NOMO-1 (cell line): ENCODE data around the gene DDX54.
A peak's percentile ranks its signal among the peaks of the same experiment; 100 is the strongest.

Experiments used
- DNase-seq, 2 experiments: peaks; one replicate each; lab custom pipeline; 2025; ENCODE audit not compliant: unreplicated experiment in 2 of 2; lab: John Stamatoyannopoulos, UW

The DDX54 gene

DNA sequence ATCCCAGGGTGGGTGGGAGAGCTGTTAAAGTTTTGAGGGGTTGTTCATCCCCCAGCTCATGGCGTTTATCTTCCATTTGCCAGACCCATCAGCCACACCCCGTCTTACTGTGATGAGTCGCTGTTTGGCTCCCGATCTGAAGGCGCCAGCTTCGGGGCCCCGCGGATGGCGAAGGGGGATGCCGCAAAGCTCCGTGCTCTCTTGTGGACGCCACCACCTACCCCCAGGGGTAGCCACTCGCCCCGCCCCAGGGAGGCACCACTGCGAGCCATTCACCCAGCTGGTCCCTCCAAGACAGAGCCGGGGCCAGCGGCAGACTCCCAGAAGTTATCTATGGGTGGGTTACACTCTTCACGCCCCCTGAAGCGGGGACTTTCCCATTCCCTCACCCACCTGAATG, 5.9 kb upstream of the DDX54 start:
- no peak for DNase-seq

DNA sequence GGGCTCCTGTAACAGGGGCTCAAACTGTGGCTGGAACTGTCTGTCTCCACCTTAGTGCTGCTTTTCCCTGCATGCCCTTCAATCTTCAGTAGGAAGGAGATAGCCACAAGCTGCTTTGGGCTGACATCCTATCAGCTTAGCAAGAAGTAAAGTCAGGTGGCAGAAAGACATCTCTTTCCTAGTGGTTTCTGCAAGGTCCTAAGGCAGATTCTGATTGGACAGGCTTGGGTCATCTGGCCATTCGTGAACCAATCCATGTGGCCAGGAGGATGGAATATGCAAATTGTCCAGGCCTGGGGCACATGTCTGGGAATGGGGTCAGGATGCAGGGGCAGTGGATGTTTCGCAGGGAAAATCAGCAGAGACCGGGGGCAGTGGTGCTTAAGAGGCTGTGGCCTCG, 5.5 kb upstream of the DDX54 start:
- DNase-seq = no peak

DNA sequence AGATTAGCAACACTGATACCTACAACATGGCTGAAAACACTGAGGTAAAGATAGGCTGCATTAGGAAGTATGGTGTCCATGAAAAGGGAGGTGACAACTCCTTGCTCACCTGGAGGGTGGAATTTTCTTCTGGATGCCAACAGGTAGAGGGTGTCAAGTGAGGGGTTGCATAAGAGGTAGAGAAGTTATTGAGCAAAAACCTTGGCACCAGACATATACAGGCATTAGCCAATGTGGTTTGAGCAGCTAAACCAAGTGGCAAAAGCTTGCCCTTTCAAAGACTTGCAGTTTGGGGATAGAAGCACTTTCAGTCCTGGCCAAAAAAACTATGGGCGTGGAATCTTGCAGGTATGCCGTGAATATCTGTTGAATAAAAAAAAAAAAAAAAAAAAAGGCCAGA, 4.1 kb upstream of the DDX54 start:
- no peak for DNase-seq

DNA sequence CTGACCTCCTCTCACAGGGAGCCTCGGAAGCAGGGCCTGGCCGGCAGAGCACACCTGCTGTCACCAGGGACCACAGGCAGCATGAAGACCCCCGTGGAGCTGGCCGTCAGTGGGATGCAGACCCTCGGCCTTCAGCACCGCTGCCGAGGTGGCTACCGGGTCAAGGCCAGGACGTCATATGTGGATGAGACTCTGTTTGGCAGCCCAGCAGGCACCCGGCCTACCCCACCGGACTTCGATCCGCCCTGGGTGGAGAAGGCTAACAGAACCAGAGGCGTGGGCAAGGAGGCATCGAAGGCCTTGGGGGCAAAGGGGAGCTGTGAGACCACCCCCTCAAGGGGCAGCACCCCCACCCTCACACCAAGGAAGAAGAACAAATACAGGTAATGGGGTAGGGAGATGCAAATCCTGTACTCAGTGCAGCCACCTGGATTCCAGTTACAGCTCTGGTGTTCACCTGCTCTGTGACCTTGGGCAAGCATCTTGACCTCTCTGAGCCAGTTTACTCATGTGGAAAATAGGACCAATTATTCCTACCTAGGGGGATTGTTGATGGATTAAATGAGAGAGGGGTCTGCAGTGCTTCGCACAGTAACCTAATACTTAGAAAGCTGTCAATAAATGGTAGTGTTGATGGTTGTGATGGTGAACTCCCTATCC, 1.5 kb upstream of the DDX54 start:
- DNase-seq = no peak

DNA sequence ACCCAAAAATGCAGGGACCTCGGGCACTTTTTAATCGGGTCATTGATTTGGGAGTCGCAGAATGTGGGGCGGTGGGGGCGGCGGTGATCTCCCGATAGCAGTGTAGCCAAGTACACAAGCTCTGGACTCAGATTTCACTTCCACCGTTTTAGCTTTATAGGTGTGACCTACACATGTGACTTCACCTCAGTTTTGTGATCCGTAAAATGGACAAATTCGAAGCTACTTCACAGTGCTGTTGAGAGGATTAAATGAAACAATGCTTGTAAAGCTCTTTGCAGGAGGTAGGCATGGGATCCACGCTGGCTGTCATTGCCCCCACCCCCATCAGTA, 721 bp upstream of the DDX54 start:
- DNase-seq = no peak

DNA sequence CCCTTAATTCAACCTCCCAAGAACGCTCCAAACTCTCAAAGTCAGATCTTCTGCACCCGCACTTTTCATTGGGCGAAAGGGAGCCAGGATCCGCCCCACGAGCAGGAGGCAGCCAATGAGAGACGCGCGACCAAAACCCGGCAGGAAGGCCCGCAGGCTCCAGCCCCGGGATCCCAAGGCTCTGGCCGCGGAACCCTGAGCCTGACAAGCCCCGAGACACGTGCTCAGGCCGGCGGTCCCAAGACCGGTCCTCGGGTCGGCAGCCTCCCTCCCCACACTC, 438 bp downstream of the DDX54 start:
- DNase-seq = peak; percentile 88 to 91

DNA sequence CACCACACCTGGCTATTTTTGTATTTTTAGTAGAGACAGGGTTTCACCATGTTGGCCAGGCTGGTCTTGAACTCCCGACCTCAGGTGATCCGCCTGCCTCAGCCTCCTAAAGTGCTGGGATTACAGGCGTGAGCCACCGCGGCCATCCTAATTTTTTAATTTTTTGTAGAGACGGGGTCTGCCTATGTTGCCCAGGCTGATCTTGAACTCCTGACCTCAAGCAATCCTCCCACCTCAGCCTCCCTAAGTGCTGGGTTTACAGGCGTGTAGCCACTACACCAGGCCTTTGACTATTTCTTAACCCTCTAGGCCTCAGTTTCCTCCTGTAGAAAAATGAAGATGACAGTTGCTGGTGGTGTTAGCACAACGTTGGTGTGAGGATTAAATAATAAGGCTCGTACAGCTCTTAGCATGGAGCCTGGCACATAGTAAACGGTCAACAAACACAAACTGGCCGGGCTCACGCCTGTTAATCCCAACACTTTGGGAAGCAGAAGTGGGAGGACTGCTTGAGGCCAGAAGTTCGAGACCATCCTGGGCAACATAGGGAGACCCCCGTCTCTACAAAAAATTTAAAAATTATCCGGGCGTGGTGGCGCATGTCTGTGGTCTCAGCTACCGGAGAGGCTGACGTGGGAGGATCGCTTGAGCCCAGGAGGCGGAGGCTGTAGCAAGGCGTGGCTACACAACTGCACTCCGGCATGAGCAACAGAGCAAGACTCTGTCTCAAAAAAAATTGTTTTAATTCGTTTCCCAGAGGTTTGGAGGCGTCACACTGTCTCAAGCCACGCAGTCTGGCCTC, 979 bp downstream of the DDX54 start:
- DNase-seq = peak; percentile 75 to 83

DNA sequence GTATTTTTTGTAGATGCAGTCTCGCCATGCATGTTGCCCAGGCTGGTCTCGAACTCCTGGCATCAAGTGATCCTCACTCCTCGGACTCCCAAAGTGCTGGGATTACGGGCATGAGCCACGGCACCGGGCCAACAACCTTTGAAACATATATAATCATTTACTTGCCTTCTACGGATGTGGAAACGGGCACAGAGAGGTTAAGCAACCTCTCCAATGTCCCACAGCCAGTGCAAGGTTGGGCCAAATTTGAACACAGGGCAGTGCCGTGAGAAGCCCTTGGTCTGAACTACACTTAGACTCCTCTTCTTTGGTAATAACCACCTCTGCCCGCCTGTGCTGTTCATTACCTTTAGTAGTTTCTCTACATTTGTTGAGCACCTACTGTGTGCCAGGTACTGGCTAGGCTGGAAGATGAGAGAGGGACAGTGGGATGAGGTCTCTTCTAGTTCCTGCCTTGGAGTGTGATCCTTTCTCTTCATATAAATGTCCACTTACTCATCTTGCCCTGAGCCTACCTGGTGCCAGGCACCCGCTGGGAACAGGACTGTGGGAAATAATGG, 2.2 kb downstream of the DDX54 start:
- no peak for DNase-seq

DNA sequence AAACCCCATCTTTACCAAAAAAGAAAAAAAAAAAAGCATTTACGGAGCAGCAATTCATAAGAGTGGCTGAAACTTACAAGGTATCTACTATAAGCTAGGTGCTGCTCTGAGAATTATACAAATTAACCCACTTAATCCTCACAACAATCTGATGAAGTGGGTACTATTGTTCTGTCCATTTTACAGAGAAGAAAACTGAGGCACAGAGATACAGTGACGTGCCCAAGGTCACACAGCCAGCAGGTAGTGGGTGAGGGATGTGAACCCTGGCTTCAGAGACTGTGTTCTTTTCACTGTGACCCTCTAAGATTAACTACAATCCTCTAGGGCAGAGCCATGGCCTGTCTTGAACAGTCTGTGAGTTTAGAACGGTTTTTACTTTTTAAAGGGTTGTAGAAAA, 3.3 kb downstream of the DDX54 start:
- DNase-seq = no peak

DNA sequence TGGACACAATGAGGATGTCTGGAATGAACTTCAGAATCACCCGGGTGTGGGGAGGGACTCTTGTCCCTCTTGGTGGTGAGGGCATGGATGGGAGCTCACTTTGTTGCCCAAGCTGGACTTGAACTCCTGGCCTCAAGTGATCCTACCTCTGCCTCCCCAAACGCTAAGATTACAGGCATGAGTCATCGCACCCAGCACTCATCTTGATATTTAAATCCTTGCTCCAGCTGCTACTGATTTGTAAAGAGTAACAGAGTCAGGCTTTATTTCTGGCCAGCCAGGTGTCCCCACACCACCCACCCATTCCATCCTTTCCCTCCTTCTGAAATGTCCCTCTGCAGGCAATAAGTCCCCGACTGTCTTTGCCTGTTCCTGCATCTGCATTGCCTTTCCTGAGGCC, 4.9 kb downstream of the DDX54 start:
- no peak for DNase-seq

DNA sequence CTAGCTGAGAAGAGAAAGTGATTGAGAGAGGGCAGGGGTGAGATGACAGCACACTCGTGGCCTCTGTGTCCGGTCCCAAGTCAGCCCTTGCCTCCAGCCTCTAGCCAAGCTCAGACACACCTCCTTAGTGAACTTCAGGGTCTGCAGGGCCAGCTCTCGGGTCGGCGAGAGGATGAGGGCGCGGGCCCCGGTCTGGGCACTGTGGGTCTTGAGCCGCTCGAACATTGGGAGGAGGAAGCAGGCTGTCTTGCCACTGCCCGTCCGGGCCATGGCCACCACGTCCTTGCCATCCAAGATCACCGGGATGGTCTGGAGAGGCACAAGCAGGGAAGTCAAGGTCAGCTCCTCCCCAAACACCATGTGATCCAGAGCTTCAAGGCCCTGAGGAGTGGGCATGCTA, 6.3 kb downstream of the DDX54 start:
- DNase-seq = no peak

DNA sequence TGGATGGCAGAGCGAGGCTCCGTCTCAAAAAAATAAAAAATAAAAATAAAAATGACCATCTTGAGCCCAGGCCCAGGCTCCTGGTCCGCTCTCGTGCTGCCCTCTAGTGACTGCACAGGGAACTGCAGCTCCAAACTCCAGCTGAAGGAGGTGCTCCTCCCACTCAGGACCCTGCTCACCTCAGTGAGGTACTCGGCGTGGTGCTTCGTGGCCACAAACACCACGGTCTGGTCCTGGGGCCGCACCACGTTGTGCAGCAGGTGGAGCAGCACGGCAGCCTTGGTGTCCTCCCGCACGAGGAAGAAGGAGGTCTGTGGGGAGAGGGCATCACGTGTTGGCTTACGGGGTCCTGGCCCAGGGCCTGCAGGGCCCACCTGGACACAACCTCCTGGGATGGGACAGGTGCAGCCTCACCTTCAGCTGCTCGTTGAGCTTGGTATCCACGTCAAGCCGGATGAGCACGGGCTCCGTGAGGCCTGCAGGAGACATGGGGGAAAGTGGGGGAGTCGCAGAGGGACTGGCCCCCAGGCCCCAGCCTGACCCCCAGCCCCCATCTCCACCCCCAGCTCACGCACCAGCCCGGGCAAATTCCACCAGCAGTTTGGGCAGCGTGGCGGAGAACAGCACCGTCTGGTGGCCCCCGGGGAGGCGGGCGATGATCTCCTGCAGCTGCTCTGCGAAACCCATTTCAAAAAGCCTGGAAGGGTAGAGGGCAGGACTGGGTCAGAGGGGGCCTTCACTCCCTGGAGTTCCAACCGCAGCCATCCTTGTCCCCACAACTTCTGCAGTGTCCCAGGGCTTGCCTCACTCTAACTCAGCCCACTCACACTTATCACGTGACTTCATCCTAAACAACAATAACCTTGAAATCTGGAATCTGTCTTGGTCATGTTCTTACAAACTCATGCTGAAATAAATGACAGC, 10.6 kb downstream of the DDX54 start:
- DNase-seq = peak; percentile 5 to 35

DNA sequence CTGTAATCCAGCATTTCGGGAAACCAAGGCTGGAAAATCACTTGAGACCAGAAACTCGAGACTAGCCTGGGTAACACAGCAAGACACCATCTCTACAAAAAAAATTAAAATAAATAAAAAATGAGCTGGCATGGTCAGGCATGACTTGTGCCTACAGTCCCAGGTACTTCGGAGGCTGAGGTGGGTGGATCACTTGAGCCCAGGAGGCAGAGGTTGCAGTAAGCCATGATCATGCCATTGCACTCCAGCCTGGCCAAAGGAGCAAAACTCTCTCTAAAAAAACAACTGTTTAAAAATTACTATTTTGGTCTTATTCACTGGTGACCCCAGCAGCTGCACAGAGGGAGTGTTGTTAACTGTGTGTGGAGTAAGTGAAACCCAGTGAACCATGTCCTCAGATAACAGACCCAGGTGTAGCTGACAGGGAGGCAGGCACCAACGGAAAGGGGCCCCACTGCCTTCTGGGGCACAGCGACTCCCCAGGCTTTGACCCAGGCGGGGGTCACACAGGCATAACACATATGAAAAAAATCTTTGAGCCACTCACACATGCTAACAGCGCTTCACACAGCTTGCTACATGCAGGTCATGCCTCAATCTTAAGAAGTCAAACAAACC, 12.1 kb downstream of the DDX54 start:
- no peak for DNase-seq

DNA sequence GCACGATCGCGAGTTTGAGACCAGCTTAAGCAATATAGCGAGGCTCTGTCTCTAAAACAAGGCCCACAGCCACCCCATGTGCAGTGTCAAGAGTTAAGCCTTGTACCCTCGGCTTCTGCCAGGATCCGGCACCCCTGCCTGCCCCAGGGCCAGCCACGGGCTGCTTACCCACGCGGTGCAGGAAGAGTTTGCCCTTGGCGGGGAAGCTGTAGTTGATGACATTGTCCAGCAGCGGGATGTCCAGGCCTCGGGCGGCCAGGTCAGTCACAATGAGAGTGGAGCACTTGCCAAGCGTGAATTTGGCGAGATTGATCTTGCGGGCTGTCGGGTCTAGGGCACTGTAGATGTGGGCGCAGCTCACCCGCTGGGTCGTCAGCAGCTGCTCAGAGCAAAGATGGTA, 13.1 kb downstream of the DDX54 start:
- DNase-seq = no peak

DNA sequence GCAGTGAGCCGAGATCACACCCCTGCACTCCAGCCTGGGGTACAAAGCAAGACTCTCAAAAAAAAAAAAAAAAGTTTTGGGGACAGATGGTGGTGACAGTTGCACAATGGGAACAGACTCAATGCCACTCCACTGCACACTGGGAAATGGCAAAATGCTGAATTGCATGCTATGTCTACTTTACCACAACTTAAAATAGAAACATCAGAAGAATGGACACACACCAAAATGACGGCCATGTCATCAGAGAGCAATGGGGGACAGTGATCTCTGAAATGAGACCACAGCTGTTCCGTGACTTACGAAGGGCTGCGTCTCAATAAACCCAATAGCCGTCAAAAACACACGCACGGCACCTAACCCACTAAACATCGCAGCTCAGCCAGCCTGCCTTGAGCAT, 13.7 kb downstream of the DDX54 start:
- no peak for DNase-seq

DNA sequence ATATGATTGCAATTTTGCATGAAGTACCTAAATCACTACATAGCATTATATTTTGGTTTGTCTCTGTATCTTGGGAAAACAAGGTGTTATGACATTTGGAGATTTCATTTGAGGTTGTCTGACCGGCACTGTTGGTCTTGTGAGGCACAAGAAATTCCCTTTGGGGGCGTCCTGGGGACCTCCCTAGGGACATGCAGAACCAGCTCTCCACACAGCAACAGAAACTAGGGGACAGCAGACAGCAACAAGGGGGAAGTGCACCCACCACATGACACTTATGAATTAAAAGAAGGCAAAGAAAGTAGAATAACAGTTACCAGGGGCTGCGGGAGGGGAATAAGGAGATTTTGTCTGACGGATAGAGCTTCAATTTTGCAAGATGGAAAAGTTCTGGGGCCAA, 14.4 kb downstream of the DDX54 start:
- no peak for DNase-seq

DNA sequence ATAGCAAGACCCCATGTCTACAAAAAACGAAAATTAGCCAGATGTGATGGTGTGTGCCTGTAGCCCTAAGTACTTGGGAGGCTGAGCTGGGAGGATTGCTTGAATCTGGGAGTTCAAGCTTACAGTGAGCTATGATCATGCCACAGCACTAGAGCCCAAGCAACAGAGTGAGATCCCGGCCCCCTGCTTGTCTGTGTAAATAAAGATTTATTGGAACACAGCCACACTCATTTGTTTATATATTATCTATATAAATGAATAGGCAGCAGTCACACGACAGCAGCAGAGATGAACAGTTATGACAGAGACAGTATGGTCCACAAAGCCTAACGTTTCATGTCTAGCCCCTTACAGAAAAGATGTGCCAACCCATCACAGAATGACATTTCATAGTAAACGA, 14.8 kb downstream of the DDX54 start:
- DNase-seq = no peak

DNA sequence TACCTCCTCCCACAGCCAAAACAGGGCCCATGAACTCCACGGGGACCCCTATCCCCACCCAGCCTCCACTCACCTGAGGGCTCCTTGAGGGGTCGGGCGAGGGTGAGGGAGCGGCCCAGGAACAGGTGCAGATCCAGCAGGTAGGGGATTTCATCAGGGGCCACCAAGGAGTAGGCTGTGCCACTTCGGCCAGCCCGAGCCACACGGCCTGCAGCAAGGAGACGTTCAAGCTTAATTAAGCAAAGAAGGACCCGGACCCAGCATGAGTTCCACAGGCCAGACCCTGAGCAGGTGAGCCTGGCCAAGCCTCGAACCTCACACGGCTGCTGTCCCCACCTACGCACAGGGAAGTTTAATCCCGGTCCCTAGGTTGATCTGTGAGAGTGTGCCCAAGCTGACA, 15.6 kb downstream of the DDX54 start:
- no peak for DNase-seq

DNA sequence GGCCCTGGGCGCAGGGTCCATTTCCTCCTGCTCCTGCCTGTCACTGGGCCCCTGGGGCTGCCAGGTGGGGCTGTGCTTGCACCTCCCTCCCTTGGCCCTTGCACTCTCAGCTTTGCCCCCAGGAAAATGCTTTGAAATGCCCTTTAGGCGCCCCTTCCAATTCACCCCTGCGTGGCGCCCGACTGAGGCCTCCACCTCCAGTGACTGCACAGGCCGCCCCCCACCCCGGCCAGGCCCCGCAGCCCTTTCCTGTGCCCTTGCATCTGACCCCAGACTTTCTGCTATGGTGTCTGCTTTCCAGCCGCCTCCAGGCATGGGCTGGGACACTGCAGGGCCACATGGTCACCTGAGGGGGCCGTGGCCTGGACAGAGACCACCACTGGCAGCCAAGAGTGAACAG, 17.4 kb downstream of the DDX54 start:
- no peak for DNase-seq

DNA sequence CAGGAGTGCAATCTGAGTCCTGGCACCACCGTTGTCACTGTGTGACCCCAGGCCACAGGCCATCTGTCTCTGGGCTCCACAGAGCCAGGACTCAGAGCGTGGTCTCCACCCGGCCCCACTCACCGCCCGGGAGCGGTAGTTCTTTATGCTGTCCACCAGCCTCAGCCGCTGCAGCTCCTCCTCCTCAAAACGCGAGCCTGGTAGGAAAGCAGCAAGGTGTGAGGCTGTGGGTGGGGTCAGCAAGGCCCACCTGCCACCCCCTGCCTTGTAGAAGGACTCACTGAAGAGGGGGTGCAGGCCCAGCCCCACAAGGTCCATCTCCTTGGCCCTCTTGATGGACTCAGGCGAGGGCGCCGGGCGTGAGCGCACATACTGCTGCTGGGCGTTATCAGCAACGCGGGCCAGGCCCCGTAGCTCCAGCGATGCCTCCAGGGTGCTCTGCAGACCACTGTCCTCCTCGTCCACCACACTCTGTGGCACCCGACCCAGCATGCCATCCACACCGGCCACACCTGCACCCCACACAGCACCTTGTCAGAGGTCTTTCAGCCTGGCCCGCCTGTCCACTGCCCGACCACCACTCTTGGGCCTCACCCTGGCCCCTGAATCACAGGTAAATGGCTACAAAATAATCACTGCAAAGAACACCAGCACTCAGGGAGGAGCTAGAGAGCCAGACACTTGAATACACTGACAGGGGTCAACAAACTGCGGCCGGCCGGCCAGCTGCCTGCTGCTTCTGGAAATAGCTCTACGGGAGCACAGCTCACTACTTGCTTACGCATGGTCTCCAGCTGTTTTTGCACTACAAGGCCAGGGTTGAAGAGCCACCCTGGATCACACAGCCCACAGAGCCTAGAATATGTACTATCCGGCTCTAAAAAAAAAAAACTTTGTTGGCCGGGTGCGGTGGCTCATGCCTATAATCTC, 19.5 kb downstream of the DDX54 start:
- no peak for DNase-seq
